GM21723 (cell line): ENCODE data around the gene SPOPL.

Experiments used
- ATAC-seq: cut with Tn5 transposase; IDR thresholded peaks from one replicate; pipeline ENCODE4 v1.9.1; 2021; ENCODE audit warnings: mild to moderate bottlenecking, moderate library complexity; ENCODE audit not compliant: unreplicated experiment

The SPOPL gene

DNA sequence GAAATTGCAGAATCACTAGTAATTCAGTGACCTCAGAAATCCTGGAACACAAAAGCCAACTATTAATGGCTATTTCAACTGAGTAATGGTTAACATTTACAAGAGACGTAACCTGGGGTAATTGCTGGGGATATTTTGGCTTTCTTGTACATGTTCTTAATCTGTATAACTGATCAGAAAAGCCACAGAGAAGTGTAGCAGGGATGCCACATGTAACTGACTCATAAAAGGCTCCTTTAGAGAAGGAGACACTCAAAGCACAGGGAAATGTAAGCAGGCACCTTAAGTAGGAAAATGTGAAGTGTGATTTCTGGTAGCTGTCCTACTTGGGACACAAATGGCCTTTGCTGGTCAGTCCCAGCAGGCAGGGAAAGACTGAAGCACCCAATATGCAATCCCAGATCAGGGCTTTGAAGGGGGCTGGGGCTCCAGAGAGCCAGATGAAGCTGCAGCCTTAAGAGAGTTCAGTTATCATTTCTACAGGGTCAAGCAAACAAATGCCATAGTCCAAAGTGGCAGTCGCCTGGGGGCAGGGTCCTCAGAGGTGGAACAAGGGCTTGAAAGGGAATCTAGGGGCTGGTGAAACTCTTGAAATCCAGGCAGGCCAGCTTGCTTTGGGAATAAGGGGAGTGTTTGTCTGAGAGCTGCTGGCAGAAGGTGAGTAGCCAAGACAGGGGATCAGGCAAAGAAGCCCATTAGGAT lies 7.2 kb upstream of the SPOPL start:
- no peak for ATAC-seq

DNA sequence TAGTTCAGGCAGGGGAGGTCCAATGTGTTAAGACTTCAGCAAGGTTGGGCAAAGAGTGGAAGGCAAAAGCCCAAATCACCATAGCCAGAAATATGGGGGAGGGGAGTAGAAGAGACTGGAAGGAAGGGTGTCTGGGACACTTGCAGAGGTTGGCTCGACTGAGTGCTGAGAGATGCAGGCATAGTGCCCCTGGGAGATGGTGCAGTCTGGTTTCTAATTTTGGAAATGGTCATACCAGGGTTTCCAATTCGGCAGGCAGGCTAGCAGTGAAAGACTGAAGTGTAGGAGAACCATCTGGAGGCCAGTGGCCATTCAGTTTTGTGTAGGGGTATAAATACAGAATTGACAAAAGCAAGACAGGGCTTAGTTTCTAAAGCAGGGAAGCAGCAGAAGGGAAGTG lies 6.2 kb upstream of the SPOPL start:
- ATAC-seq, result no peak

DNA sequence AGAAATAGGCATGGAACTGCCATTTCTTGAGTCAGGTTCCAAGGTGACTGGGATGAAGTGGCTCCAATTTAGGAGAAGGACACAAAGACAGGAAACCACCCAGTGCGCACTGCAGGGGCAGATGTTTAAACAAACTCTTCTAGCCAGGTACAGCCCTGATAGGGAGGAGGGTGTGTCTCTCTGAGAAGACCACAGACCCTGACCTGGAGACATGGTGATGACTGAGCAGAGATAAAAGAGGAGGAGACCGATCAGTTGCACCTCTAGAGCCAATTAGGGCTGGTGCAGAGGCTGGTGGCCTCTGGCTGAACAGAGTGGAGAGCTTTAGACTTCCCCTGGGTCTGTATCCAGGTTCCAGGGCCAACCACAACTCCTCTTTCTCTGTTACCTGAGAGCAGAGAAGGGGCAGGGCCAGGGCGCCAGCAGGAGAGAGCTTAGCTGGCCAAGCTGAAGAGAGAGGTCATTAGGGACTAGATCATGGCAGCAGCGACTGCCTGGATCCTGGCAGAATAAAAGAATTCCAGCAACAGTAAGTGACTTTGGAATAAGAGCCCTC lies 5.4 kb upstream of the SPOPL start:
- ATAC-seq, result no peak

DNA sequence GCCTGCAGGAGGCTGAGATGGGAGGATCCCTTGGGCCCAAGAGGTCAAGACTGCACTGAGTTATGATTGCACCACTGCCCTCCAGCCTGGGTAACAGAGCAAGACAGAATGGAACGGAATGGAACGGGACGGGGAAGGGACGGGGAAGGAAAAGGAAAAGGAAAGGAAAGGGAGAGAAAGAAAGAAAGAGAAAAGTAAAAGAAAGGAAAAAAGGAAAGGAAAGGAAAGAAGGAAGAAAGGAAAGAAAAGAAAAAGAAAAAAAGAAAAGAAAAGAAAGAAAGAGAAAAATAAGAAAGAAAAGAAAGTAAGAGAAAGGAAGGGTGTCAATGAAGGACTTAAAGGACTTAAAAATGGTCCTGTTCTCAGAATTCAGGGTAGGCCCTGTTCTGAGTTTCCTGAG lies 4.3 kb upstream of the SPOPL start:
- ATAC-seq, result no peak

DNA sequence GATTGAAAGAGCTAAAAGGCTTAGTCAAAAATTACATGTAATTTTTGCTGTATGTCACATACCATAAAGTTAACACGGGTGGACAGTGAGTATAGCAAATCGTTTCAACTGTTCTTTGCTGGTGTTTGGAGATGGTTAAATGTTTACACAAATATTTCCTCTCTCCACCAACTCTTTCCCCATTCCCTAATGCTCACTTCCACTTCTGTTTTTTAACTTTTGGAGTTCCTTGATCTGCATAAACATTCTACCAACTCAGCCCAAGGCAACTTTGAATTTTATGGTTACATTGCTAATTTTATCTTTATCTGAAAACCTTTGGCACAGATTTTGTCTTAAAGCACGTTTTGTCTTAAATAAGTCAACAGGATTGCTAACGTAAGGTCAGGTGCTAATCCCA lies 1.9 kb upstream of the SPOPL start:
- no peak for ATAC-seq

DNA sequence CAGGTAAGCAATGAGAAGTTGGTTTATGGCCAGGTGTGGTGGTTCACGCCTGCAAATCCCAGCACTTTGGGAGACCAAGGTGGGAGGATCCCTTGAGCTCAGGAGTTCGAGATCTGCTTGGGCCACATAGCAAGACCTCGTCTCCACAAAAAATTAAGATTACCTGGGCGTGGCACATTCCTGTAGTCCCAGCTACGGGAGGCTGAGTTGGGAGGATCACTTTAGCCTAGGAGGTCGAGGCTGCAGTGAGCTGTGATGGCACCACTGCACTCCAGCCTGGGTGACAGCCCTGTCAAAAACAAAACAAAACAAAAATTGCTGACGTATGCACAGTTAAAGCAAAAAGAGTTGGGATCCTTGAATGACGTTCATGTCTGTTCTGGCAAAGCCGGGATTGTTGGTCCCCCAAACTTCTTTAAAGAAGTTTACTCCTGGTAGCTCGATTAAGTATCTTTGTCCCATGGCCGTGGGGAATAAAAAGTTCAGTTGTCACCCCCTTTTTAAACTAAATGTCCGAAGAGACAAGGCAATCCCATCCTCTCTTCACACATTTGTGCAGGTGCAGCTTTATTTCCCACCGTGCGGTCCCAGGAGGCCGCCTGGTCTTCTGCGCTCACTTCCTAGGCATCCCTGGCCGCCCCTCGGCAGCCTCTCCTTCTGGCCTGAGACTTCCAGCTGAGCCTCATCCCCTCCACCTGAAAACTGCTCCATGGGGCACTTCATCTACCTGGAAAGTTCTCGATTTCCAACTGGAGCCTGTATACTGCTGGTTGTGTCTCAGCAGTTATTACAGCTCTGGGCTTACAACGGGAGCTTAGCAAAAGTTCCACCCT lies 762 bp upstream of the SPOPL start:
- ATAC-seq, result peak; percentile 3

DNA sequence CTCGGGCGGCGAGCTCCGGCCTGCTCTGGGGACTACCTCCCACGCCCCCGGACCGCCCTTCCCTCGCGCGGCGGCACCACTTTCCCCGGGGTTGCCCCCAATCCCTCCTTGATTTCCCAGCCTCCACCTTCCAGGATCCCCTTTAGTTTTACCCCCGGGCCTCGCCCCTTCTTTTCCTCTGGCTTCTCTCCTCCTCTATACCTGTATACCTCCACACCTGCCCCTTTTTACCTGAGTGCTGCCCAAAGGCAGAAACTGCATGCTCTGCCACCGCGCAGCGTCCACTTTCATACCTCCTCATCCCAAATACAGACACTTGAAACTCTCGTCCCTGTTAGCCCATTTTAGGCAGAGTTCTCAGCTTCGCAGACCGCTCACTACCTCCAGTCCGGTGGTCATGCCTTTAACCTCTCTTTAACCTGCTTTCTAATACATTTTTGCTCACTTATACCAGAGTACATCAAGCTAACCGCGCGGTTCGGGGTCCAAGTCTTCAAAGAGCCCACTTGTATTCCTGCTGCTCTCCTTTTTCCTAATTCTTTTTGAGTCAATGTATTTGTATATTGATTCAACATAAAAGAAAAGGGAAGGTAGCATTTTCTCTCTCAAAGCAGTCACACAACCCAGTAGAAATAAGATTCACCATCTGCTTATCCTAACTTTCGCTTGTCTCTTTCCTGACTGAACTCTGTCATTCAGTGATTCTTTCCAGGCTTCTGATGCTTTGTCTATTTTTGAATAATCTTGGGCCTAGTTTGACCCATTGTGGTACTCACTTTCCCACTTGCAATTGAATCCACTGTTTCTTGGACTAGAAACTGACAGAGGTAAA lies 901 bp downstream of the SPOPL start:
- peak; percentile 4 for ATAC-seq

DNA sequence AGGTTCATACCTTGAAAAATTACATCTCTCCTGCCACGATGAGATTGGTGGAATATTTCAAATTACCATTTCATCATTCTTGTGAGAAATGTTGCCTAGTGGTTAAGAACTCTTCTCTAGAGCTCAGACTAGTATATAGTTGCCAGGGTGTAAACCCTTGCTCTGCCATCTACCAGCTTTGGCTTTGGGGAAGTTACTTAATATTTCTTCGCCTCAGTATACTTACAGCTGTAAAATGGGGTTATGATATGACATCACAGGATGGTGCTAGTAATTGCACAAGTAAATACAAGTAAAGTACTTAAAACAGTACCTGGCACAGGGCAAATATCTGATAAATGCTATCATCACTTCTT lies 1.5 kb downstream of the SPOPL start:
- ATAC-seq, result peak; percentile 15

DNA sequence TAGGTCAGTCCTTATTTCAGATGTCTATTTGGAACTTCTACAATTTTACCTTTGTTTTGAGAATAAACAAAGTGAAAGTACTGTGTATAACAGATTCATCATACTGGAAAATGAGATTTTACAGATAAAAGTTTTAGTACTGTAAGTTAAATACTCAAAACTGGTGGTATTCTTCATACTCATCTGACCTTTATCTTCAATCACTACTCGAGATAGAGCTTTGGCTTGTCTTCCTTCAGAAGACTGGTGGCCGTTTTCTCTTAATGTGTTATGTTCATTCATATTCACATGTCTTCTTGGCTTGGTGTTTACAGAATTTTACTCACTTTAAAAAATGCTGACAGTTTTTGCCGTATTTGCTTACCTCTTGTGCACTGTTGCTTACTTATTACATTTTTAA lies 2.1 kb downstream of the SPOPL start:
- ATAC-seq, result no peak

DNA sequence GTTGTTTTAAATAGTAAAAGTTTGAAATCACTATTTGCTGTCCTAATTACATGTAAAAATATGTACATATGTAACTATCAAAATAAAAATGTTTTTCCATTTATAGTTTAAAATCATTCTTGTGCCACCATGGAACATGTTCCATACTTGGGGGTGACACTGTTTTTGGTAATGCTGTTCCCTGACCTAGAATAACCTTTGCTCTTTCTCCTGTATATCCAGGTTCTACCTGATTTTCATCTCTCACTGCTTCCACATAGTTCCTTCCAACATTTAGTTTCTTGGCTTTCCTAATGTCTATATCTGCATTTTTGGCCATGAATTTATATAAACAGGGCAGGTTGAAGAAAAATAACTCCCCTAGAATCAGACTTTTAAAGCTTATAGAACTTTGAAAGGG lies 2.5 kb downstream of the SPOPL start:
- ATAC-seq, result no peak

DNA sequence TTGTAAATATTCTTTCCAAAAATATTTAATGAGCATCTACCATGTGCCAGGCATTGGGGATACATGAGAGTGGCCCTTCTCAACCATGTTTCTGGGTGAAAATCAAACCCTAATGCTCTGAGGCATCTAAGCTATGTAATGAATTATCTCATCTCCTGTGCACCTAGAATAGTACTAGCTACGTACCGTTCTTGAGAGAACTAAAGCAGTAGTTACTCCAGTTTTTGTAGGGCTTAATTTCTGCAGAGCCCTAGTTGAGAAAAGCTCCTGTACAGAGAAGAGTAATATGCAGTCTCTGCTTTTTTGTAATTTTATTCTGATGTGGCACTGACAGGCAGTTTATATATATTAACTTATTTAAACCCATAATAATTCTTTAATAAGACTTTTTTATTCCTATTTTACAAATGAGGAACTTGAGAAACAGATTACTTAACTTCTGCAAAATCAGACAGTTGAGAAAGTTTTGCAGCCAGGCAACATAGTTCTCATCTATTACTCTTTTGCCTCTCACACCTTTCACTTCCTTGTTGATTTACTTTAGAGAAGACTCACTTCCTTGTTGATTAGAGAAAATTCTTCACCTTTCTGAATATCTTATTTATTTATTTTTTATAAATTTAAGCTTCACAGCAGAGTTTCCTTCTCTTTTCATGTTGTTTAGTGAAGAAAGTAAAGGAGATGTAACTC lies 3.1 kb downstream of the SPOPL start:
- ATAC-seq, result peak; percentile 45

DNA sequence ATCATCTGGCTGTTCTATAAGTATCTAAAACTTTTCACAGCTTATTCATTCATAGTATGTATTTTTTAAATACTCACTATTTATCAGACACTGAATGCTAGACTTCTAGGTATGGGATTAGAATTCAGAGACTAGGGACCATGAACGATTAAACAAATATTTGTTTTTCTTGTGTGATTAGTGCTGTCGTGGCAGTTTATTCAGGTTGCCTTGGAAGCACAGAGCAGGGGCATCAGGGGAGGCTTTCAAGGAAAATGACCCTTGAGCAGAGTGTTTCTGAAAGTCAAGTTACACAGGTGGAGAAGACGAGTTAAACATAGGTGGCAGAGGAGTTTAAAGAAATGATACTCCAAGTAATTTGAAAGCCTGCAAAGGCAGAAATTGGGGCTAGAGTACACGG lies 5.7 kb downstream of the SPOPL start:
- no peak for ATAC-seq

DNA sequence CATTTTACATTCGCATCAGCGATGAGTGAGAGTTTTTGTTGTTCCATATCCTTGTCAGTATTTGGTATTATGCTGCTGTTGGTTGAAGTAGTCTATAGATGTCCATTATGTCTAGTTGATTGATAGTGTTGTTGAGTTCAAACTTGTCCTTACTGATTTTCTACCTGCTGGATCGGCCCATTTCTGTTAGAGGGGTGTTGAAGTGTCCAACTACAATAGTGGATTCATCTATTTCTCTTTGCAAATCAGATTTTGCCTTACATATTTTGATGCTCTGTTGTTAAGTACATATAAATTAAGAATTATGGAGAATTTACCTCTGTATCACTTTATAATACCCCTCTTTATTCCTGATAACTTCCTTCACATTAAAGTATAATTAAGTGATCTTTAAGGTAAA lies 8.7 kb downstream of the SPOPL start:
- no peak for ATAC-seq

DNA sequence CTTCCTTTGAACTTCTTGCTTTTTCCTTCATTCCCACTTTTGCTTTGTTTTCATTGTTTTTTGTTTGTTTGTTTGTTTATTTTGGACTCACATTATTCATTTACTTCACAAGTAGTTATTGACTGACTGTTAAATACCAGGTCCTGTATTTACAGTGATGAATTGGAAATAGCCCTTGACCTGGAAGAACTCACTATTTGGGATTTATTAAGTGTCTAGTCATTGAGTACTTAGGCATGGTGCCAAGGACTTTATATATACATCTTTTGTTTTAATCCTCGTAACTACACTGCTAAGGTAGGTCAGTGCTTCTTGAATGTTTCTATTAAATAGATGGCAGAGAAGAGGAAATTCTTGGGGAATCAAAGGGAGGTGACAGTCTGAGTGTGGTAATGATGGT lies 11.1 kb downstream of the SPOPL start:
- ATAC-seq, result no peak

DNA sequence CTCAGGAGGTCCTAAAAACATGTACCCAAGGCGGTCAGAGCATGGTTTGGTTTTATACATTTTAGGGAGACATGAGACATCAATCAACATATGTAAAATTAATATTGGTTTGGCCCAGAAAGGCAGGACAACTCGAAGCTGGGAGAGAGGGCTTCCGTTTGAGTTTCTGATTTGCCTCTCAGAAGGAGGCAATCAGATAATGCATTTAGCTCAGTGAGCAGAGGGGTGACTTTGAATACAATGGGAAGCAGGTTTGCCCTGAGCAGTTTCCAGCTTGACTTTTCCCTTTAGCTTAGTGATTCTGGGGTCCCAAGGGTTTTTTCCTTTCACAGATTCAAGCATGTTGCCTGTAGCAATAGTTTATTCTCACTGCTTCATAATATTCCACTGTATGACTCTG lies 12.6 kb downstream of the SPOPL start:
- no peak for ATAC-seq

DNA sequence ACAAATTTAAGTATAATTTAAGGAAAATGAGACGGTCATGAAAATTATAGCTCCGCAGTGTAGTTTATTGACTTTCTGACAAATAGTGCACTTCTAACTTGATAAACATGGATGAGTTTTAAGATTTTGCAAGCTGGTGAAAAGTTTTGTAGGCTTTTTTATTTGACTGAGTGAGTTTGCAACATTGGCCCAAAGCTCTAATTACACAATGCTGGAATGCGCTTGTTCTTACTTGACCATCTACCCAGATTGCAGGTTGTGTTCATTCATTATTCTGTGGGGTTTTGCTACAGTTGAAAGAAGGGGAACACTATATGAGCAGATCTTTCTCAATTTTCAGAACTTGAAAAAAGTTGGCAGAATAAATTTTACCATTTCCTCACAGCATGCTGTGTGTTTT lies 13.5 kb downstream of the SPOPL start:
- no peak for ATAC-seq

DNA sequence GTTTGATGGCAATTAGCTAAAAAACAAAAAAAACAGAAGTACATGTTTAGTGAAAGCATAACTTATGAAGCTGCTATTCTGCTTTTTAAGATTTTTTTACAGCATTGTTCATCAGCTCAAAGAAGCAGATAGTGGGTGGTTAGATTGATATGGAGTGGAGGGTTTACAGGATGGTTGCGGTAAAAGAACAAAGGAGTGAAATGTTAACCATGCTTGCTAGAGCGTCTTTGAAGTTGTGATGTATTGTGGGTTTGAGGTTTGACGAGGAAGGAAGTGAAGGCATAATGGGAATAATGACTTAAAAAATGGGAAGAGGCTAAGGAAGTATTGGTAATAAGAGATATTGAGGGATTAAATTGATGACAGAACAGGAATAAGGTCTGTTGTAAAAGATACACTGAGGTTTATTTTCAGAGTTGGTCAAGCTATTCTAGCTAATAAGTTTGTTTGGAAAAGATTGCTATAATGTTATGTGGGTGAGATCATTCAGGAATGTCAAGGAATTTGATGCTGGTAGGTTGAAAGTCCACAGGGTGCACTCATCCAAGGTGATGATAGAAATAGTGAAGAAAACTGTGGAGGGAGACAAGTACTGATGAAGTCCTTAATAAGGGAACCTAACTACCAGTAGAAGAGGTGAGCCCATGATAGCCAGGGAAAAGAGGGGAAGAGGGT lies 14.6 kb downstream of the SPOPL start:
- no peak for ATAC-seq

DNA sequence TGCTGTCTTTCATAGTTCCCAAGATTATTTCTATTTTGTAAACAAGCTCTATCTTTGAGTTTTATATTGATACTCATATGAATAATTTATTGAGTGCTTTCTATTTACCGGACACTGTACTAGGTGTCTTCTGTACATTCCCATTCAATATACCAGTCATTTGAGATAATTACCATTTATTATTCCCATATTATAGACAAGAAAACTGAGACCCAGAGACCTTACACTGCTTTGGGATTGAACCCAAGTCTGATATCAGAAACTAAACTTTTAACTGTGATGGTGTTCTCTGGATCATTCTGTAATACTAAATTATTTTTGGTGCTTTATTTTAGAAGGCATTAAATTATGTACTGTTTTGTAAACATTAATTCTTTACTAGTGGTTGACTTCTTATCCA lies 17.3 kb downstream of the SPOPL start:
- ATAC-seq, result no peak

DNA sequence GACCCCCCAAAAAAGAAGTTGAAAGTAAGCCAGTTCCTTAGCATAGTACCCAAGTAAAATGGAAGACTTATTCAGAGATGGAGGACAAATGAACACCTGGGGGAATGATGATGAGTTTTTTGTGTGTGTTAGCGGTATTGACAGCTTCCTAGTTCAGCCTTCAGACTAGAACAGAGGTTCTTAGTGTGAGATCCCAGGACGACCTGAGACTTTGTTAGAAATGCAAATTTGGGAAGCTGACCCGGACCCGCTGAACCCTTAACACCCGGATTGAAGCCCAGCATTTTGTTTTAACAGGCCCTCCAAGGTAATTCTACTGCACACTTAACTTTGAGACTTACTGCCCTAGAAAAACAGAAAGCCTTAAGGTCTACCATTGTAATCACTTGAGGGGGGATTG lies 20.3 kb downstream of the SPOPL start:
- ATAC-seq, result no peak

DNA sequence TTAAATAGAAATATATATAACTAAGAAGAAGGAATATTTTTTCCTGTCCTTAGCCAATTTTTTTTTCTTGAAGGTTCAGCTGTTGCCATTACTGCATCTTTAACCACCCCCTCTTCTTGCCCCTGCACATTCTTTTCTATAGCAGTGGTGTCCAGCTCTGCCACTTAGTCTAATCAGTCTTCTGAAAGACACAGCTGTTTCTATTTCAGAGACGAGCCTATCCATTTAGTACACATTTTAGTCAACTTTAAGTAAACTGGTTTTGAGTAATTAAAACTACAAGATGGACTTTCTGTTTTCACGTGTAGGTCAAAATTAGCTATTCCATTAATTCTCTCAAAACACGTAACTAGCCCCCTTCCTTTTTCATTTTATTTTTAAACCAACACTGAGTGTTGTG lies 21.0 kb downstream of the SPOPL start:
- ATAC-seq, result peak; percentile 78
